ENCODE results near the gene GPBP1. TPM values are rescaled to one million over a fixed set of nuclear protein-coding genes. Genes with fewer than 3 reads are reported as not detected.

GPBP1 gene, protein sequence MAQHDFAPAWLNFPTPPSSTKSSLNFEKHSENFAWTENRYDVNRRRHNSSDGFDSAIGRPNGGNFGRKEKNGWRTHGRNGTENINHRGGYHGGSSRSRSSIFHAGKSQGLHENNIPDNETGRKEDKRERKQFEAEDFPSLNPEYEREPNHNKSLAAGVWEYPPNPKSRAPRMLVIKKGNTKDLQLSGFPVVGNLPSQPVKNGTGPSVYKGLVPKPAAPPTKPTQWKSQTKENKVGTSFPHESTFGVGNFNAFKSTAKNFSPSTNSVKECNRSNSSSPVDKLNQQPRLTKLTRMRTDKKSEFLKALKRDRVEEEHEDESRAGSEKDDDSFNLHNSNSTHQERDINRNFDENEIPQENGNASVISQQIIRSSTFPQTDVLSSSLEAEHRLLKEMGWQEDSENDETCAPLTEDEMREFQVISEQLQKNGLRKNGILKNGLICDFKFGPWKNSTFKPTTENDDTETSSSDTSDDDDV
- total RNA-seq (100 to 1,000 TPM in 1 of 2 donors, 10 to 100 TPM in 1; 49.6 to 159 TPM), polyA plus RNA-seq (10 to 100 TPM; 42.6 to 49.3 TPM)
- long read RNA-seq, donor 1, full-length matches to known transcripts: 17 of 24 reads
- long read RNA-seq, donor 1, partial matches to known transcripts: 7 of 24 reads
- long read RNA-seq, donor 1, other reads (novel, unspliced or antisense): 0 of 24 reads
- long read RNA-seq, donor 2, full-length matches to known transcripts: 3 of 11 reads
- long read RNA-seq, donor 2, partial matches to known transcripts: 8 of 11 reads
- long read RNA-seq, donor 2, other reads (novel, unspliced or antisense): 0 of 11 reads
- long read RNA-seq, donor 3, partial matches to known transcripts: 5 of 7 reads
- long read RNA-seq, donor 3, other reads (novel, unspliced or antisense): 0 of 7 reads
- long read RNA-seq, donor 4: 0 reads
- long read RNA-seq, donor 5, full-length matches to known transcripts: 14 of 43 reads
- long read RNA-seq, donor 5, partial matches to known transcripts: 29 of 43 reads
- long read RNA-seq, donor 5, other reads (novel, unspliced or antisense): 0 of 43 reads

DNA sequence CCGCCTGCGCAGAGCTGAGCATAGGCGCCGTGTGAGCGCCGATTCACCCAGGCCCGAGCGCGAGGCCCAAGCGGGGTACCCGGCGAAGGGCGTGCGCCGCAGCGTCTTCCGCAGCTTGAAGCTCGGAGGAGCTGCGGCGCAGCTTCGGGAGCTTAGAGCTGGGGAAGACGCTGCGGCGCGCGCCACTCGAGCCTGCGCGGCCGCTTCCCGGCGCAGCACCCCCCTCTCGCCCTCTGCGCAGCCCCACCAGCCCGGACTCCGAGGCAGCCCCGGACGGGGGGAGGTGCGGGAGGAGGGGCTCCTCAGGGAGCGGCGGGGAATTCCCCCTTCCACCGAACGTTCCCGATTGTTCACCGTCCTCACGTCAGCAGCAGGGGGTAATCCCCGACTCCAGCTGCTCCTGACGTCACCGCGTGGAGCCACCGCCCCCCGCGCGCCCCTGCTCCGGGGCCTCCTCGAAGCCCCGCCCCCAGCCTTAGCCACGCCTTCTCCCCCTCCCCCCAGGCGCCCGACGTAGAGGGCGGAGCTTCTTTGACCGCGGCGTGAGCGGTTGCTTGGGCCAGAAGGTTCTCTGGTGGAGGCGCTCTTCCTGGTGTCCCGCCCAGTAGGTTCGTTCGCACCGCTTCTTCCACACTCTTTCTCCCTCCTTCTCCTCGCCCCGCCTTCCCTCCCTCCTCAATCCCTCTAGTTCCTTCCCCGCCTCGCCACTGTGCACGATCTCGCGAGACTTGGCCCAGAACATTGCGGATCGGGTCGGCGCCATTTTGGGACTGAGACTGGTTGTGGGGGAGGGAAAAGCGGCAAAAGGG lies at the start of gene GPBP1:
GPBP1 (plus strand) TSS at position 741 of the 809 bp plus-strand sequence. CDS start 40,072 bp downstream, outside the sequence.
- peak within 1 kb of the TSS; percentile 97 to 99 for H3K9ac ChIP-seq (ENCODE audit: insufficient read depth in 1 of 2, low read length in 2 of 2)
- no peaks in the 10 kb centered on the region for H3K9me3 ChIP-seq (ENCODE audit: control insufficient read depth in 4 of 4, insufficient read depth in 3 of 4, low read length in 3 of 4)
- peak; percentile 94 for ATAC-seq (ENCODE audit: insufficient read depth, low FRiP score)

GRCh38 chr5:57128325-57128724 lies 45.5 kb upstream of the GPBP1 start:
- Histone ChIP-seq H3K36me3 (ENCODE audit: control insufficient read depth in 4 of 4, insufficient read depth in 4 of 4, low read length in 4 of 4) (no peaks in the 10 kb centered on the region), H3K27me3 (ENCODE audit: control insufficient read depth in 3 of 3, insufficient read depth in 3 of 3, low read length in 2 of 3) (no peaks in the 10 kb centered on the region), H3K4me1 (ENCODE audit: control insufficient read depth in 5 of 5, insufficient read depth in 5 of 5, low read length in 5 of 5) (no peaks in the 10 kb centered on the region), H3K9me3 (ENCODE audit: control insufficient read depth in 4 of 4, insufficient read depth in 3 of 4, low read length in 3 of 4) (no peaks in the 10 kb centered on the region), H3K27ac (ENCODE audit: low read depth in 1 of 2, low read length in 1 of 2) (no peak overlapping the region), H3K4me3 (no peak overlapping the region), H3K9ac (ENCODE audit: insufficient read depth in 1 of 2, low read length in 2 of 2) (no peak overlapping the region)
- no peak for ATAC-seq (ENCODE audit: insufficient read depth, low FRiP score)
- TF ChIP-seq CTCF (IDR thresholded peaks at IDR 0.05; ENCODE audit: control extremely low read depth, extremely low read depth): no peak
- DNase-seq: no peak
- WGBS, 2 donors: 95 to 97% methylated on average over 3 of the region's 3 CpGs

More for the DNA sequence above, at the start of gene GPBP1:
- Histone ChIP-seq H3K27me3 (ENCODE audit: control insufficient read depth in 3 of 3, insufficient read depth in 3 of 3, low read length in 2 of 3) (no peaks in the 10 kb centered on the region), H3K4me1 (ENCODE audit: control insufficient read depth in 5 of 5, insufficient read depth in 5 of 5, low read length in 5 of 5) (peaks cover 0 to 45% (median 3%) of the 10 kb centered on the region in 5 donors), H3K36me3 (ENCODE audit: control insufficient read depth in 4 of 4, insufficient read depth in 4 of 4, low read length in 4 of 4) (no peaks in the 10 kb centered on the region), H3K27ac (ENCODE audit: low read depth in 1 of 2, low read length in 1 of 2) (peak within 1 kb of the TSS; percentile 96), H3K4me3 (peak within 1 kb of the TSS; percentile 88)
- peak; percentile 99 to 100 (median 100) for DNase-seq
- TF ChIP-seq CTCF (IDR thresholded peaks at IDR 0.05; ENCODE audit: control extremely low read depth, extremely low read depth): no peak
- WGBS, 2 donors: 0 to 1% methylated on average over 78 to 83 of the region's 83 CpGs

- Histone ChIP-seq H3K27ac (ENCODE audit: low read depth in 1 of 2, low read length in 1 of 2) (no peak overlapping the region), H3K9me3 (ENCODE audit: control insufficient read depth in 4 of 4, insufficient read depth in 3 of 4, low read length in 3 of 4) (no peaks in the 10 kb centered on the region), H3K36me3 (ENCODE audit: control insufficient read depth in 4 of 4, insufficient read depth in 4 of 4, low read length in 4 of 4) (no peaks in the 10 kb centered on the region), H3K4me3 (no peak overlapping the region), H3K4me1 (ENCODE audit: control insufficient read depth in 5 of 5, insufficient read depth in 5 of 5, low read length in 5 of 5) (peaks cover 0 to 2% (median 0%) of the 10 kb centered on the region in 5 donors), H3K27me3 (ENCODE audit: control insufficient read depth in 3 of 3, insufficient read depth in 3 of 3, low read length in 2 of 3) (no peaks in the 10 kb centered on the region), H3K9ac (ENCODE audit: insufficient read depth in 1 of 2, low read length in 2 of 2) (no peak overlapping the region)
- no peak for ATAC-seq (ENCODE audit: insufficient read depth, low FRiP score)
- TF ChIP-seq CTCF (IDR thresholded peaks at IDR 0.05; ENCODE audit: control extremely low read depth, extremely low read depth): no peak
- WGBS, 2 donors: 86 to 92% methylated on average over 2 of the region's 2 CpGs
- no peak for DNase-seq
Measured at GRCh38 chr5:57133574-57133973, 40.3 kb upstream of the GPBP1 start.
